Middle frontal gyrus (tissue), 1 donor: ENCODE results near the gene NFIA.
"Not testable (repeated sequence)": the region's sequence is repeated elsewhere in the genome, so short reads cannot be mapped to it uniquely, and the experiment has no call there.

ENCODE experiments used
- DNase-seq: peaks from one replicate; pipeline ENCODE4 v3.0.0-alpha.2; 2015; ENCODE audit warnings: low spot score; ENCODE audit errors: extremely low spot score

The NFIA gene

GRCh38 chr1:61448914-61449313 lies 366.6 kb downstream of the NFIA start:
- no peak for DNase-seq

- no peak for DNase-seq
Measured at GRCh38 chr1:61449410-61449809, 367.0 kb downstream of the NFIA start.

GRCh38 chr1:61450454-61450853 lies 368.1 kb downstream of the NFIA start:
- no peak for DNase-seq

GRCh38 chr1:61450872-61451571 lies 368.7 kb downstream of the NFIA start:
- no peak for DNase-seq

GRCh38 chr1:61451572-61451968 lies 369.2 kb downstream of the NFIA start:
- DNase-seq, result no peak

- no peak for DNase-seq
Measured at GRCh38 chr1:61452176-61453035, 370.0 kb downstream of the NFIA start.

GRCh38 chr1:61453111-61453961 lies 371.0 kb downstream of the NFIA start:
- peak; percentile 68 for DNase-seq

- DNase-seq, result no peak
Measured at GRCh38 chr1:61455400-61455799, 373.0 kb downstream of the NFIA start.

- no peak for DNase-seq
Measured at GRCh38 chr1:61457526-61458040, 375.2 kb downstream of the NFIA start.

- DNase-seq, result no peak
Measured at GRCh38 chr1:61459345-61459744, 377.0 kb downstream of the NFIA start.

- DNase-seq, result no peak
Measured at GRCh38 chr1:61460191-61460590, 377.8 kb downstream of the NFIA start.

- no peak for DNase-seq
Measured at GRCh38 chr1:61461406-61462384, 379.3 kb downstream of the NFIA start.

GRCh38 chr1:61462628-61463027 lies 380.3 kb downstream of the NFIA start:
- DNase-seq, result no peak

- DNase-seq, result no peak
Measured at GRCh38 chr1:61463220-61463619, 380.9 kb downstream of the NFIA start.

- DNase-seq, result not testable (repeated sequence)
Measured at GRCh38 chr1:61467836-61468235, 385.5 kb downstream of the NFIA start.

GRCh38 chr1:61469365-61469764 lies 387.0 kb downstream of the NFIA start:
- DNase-seq, result no peak

GRCh38 chr1:61472876-61473275 lies 390.5 kb downstream of the NFIA start:
- DNase-seq, result no peak

- no peak for DNase-seq
Measured at GRCh38 chr1:61474269-61474817, 392.0 kb downstream of the NFIA start.

- no peak for DNase-seq
Measured at GRCh38 chr1:61474963-61475362, 392.6 kb downstream of the NFIA start.

GRCh38 chr1:61477301-61477700 lies 394.9 kb downstream of the NFIA start:
- no peak for DNase-seq
